HG03575 (cell line): ENCODE results near the gene SPAG16.

Experiments
- ATAC-seq: cut with Tn5 transposase; IDR thresholded peaks from one replicate; pipeline ENCODE4 v1.9.1; 2021; ENCODE audit not compliant: unreplicated experiment, insufficient number of reproducible peaks, low FRiP score; ENCODE audit errors: extremely low read depth

SPAG16 gene

DNA sequence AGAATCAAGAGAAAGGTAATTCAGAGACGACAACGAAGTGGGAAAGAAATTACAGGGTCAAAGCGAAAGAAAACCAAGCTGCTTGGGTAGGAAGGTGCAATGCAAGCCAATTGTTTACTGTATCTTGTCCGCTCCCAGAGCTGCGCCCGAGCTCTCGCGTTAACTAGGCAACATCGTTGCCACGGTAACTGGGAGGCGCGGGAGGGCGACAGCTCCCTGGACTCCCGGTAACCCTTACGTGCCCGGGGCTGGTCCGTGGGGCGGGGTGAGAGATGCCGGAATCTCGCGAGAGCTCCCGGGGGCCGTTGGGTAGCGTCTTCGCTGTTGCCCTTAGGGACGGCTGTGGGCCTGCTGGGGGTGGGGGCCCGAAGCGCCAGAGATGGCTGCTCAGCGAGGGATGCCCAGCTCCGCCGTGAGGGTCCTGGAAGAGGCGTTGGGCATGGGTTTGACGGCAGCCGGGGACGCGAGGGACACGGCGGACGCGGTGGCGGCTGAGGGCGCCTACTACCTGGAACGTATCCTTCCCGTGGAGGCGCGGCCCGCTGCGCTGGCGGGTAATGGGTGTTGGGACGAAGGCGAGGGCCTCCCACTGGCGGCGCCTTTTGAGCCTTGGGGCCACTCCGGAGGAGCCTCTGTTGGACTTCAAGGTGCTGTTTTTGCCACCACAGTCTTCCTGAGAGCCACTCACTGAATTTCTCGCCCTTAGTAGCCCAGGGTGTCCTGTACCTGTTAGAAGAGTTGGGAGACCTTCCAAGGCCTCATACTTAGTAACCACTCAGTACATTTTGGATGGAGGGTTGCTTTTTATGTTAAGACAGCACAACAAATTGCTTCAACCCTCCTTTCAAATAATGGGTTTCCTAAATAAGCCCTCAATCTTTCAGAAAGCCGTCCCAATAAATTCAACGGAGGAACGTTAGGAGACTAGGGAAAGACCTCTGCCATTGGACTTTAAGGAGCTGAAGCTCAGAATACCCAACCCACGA lies at the start of gene SPAG16:
SPAG16 (plus strand) TSS at position 360 of the 986 bp plus-strand sequence.
- ATAC-seq, result peak; percentile 97

DNA sequence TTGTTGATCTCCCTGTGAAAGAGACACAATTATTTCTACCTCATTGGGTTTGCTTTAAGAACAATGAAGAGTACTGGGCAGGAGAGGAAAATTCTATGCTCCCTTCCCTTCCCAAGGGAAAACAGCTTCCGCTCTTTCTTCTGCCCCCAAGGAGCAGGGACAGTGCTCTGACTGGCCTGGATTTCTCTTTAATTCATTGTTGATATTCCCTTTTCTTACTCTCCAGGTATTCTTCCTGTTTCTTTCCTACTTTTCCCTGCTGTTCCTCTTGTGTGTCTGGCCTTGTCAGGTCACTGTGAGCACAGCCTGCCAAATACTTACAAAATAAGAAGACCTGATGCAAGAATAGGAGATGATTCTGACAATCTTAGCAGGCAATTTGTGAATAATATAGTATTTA lies 49.6 kb upstream of the SPAG16 start:
- ATAC-seq, result no peak

DNA sequence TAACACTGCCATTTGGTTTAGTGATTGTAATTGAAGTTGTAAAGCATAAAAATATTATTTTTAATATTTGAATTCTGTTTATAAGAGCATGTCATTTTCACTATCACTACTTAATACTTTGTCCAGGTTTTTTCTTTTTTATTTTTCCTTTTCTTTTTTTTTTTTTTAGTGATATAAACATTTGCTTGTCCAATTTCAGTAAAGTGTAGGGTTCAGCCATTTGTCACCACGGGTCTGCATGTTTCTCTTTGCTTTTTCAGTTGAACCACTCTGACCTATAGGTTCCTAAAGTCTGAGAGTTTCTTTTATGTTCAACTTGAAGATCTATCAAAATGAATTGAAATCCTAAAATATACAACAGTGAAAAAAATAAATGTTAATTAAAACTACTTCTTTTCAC lies 48.5 kb upstream of the SPAG16 start:
- ATAC-seq, result no peak

DNA sequence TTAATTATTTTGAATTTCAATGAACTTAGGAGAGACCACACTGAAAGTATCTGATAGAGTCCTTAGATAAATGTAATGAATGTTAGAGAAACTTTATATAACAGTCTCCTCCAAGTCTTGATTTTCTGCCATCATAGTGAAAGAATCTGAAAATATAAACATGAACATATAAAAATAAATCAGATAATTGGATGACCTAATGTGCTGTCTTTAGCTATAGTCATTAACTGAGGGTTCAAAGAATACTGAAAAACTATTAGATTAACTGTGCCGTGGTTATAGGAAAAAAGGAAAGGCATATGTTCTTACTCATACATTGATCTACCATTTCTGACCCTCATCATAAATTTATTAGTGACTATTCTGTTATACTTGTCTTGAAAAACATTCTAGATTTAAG lies 47.0 kb upstream of the SPAG16 start:
- ATAC-seq, result no peak

- no peak for ATAC-seq
Measured at GRCh38 chr2:213237787-213238186, 46.5 kb upstream of the SPAG16 start.

DNA sequence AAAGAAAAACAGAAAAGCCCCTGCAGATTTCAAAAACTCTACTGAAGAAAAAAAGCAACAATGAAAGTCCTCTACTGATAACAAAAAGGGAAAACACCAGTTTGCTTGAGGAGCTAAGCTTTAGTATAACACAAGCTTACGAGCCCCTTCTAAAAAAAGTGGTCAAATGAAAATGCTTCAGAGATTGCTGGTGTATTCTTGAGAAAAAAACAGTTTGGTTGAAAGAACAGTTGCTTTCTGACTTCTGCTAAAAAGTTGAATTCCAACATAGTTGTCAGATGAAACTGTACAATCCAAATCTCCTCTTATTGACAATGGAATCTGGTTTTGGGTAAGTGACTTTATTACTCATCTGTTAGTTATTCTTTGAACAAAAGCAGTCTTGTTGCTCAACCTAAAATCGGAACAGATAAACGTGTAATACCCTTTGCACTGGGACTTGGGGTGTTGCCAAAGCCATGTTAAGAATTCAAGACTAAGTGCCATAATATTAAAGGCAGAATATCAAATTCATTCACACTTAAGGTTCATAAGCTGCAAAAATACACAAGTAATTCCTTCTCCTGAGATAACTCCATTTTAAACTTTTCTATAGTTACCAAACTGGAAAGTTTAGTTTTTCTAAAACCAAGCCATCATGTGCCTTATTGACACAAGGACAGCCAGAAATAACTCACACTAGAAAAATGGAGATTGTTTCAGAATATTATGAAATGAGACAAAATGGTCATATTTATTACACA lies 45.3 kb upstream of the SPAG16 start:
- ATAC-seq, result peak; percentile 28

DNA sequence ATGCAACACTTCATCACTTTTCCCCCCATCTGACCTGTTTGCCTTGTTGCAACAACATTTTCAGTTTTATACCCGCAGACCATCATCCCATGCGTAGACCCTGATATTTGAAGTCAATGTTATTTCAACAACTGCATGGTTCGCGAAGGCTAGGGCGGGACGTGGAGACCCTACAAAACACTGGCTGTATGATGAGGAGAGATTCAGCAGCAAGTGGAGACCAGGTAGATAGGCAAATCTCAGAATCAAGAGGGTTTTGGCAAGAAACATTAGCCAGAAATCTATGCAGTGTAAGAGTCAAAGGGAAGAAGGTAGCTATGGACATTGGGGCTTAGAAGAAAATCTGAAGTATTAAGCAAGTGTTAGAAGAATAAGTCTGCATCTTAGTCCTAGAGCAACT lies 42.4 kb upstream of the SPAG16 start:
- no peak for ATAC-seq

- ATAC-seq, result no peak
Measured at GRCh38 chr2:213242653-213243052, 41.6 kb upstream of the SPAG16 start.

GRCh38 chr2:213243189-213244044 lies 40.8 kb upstream of the SPAG16 start:
- ATAC-seq, result no peak

DNA sequence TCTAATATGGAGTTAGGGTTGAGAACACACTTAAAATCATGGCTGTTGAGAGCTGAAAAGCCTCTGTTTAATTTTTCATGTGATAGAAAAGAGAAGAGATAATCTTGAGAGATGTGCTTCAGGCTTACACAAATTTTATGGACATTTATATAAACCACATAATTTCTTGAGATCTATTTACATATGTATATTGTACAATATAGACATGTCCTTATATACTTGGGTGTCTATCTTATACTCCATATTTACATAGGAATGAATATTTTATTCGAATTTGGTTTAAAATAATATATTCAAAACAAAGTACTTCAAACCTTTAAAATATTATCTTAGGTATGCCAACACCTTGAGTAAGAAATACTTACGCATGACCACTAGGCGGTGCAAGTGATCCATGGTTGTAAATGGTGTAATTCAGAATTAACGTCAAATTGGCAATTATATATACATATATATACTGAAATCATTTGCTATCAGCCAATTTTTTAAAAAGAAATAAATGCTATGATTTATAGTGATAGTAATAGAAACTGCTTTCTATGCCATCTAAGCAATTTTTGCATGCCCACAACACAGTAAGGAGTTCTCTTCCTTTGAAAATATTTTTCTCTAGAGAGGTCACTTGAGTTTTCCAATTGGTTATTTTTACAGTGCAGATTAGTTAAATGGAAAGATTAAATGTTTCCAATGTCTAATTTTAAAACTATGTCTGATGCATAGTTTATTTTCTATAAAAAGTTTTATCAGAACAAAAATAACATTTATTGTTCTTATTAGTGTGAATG lies 37.6 kb upstream of the SPAG16 start:
- ATAC-seq, result no peak

GRCh38 chr2:213247566-213247965 lies 36.7 kb upstream of the SPAG16 start:
- ATAC-seq, result no peak

GRCh38 chr2:213248637-213249036 lies 35.6 kb upstream of the SPAG16 start:
- ATAC-seq, result no peak

DNA sequence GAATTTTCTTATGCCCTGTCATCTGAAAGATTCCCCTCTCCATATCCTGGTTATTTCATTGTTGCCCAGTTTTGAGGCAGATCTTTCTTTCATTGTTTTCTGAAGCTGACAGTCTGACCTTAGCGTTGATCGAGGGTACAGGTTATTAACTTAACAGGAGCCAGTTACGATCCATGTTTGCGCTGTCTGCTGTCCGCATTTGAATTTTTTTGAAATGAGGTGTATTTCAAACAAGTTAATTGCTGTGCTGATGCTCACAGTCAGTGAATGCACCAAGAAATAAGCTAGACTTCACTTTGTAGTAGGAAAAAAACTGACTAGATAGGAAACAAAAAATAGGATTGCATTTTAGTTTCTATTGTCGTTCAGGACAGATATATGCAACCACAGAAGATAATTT lies 34.8 kb upstream of the SPAG16 start:
- ATAC-seq, result no peak

DNA sequence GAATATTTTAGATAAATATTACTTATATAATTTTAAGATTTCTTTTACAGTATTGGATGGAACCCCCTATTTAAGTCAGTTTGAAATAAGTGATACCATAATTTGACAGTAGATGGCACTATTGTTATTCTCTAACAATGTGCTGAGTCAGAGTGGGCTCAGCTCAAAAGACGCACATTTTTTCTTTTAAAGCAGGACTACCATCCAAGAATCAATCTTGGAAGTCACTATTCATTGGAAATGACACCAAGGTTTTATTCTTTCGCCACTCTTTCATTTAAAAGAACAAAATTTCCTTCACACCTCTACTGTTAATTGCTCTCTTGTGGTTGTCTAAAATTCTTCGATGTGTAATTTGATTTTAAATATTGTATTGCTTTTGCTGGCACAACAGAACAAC lies 32.6 kb upstream of the SPAG16 start:
- ATAC-seq, result no peak

GRCh38 chr2:213252206-213252605 lies 32.1 kb upstream of the SPAG16 start:
- ATAC-seq, result no peak

DNA sequence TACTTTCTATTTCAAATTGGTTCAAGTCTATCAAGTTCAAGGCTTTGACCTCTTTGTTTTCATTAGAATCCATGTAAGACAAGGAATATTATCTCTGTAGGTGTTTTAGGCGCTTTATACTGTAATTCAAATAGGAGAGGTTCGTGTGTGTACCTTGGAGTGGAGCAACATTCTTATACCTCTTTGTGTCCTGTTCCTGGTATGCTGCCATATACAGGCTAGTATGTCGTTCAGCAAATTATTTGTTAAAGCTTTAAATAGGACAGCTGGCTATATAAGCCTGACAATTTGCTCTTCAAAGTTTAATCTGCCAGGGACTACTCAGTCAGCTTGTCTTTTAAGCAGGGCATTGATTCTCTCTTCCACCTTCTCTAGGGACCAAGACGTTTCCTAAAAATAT lies 31.1 kb upstream of the SPAG16 start:
- ATAC-seq, result no peak

GRCh38 chr2:213259266-213259665 lies 25.0 kb upstream of the SPAG16 start:
- ATAC-seq, result no peak

DNA sequence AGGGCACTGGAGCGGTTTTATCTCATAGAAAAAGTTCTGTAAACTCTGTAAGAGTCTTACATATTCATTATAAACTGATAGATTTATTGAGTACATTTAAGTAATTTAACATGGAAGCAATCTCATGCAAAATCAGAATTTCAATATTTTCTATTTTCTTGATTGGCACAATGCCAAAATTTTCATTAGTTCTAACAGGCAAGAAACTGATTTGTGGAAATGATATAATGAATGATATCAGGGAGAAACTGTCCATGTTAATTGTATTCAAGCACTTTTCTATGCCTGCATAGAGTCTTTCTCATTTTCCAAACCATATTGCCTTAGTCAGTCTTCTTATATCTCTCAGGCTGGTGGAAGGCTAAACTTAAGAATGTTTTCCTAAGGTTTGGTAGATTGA lies 23.0 kb upstream of the SPAG16 start:
- no peak for ATAC-seq

- ATAC-seq, result no peak
Measured at GRCh38 chr2:213261715-213262114, 22.5 kb upstream of the SPAG16 start.
